HepG2 (cell line): Measurements from ENCODE around the gene RASL12. TPM values are rescaled to one million over a fixed set of nuclear protein-coding genes. Genes with fewer than 3 reads are reported as not detected.

ENCODE experiments used
- ATAC-seq: fragments of 200-7000 bp; cut with Tn5 transposase; 3 replicates; pipeline ENCODE4 v1.9.1; 2020; ENCODE audit warnings: mild to moderate bottlenecking, moderate library complexity
- BruUV-seq: library from RNA; stranded (reverse); fragments of 400-500 nt; replicated peaks from 2 replicates; lab custom pipeline; 2021; lab: Mats Ljungman, UMichigan
- CTCF ChIA-PET: fragments of 300-600 bp; formaldehyde crosslinking; extraction: SDS; loops from one replicate; lab custom pipeline; 2021; ENCODE audit warnings: low total read pairs, inconsistent platforms, low intra/inter-chr PET ratio; lab: Yijun Ruan, JAX
- POLR2A ChIA-PET: fragments of 350-600 bp; sonication (Branson Sonifier 250); formaldehyde crosslinking; loops from one replicate; lab custom pipeline; 2020; ENCODE audit warnings: antibody characterized with exemption, inconsistent platforms; lab: Yijun Ruan, JAX
- DNase-seq: peaks from one replicate; pipeline ENCODE4 v3.0.0-alpha.2; 2015; ENCODE audit warnings: low spot score
- FAIRE-seq: peaks from 3 replicates; lab custom pipeline; 2011; peaks lifted over from hg19 to GRCh38; lab: Jason Lieb, UNC
- H2AFZ ChIP-seq: one replicate; pipeline ENCODE4 v1.6.1; 2011; ENCODE audit warnings: low read length, inconsistent platforms
- H3K27ac ChIP-seq: fragments of 300-600 bp; 3 replicates; pipeline ENCODE4 v1.8.0; 2011; ENCODE audit warnings: mixed run types, mild to moderate bottlenecking, mixed read lengths, low read length, inconsistent platforms; ENCODE audit not compliant: insufficient read depth; ENCODE audit errors: extremely low read length
- H3K27me3 ChIP-seq, 2 experiments: fragments of 200-600 bp in 1 of 2; 2 replicates in 1 of 2; 3 replicates in 1 of 2; pipeline versions ENCODE4 v1.6.0 to v1.8.0; 2011; ENCODE audit warnings: low read length in 2 of 2, mild to moderate bottlenecking in 2 of 2, moderate library complexity in 2 of 2, inconsistent platforms in 1 of 2; ENCODE audit not compliant: insufficient read depth in 2 of 2, control insufficient read depth in 1 of 2
- H3K36me3 ChIP-seq, 2 experiments: fragments of 200-600 bp in 1 of 2; replicated peaks in 1 of 2; 2 replicates in 1 of 2; 3 replicates in 1 of 2; pipeline versions ENCODE4 v1.5.1 to v1.8.0; 2011; ENCODE audit warnings: low read length in 2 of 2, inconsistent platforms in 1 of 2; ENCODE audit not compliant: insufficient read depth in 2 of 2, control insufficient read depth in 1 of 2
- H3K4me1 ChIP-seq: 2 replicates; pipeline ENCODE4 v1.5.1; 2012; ENCODE audit warnings: low read length, inconsistent platforms; ENCODE audit not compliant: insufficient read depth
- H3K4me2 ChIP-seq: 2 replicates; pipeline ENCODE4 v1.6.0; 2011; ENCODE audit warnings: low read depth, low read length, inconsistent platforms
- H3K4me3 ChIP-seq, 3 experiments: fragments of 200-600 bp in 1 of 3; sonication (generic), shearing (Covaris generic) in 1 of 3; replicated peaks in 1 of 3; 2 replicates each; pipeline ENCODE4 v1.5.1; 2011 to 2016; ENCODE audit warnings: low read length in 3 of 3, inconsistent platforms in 2 of 3, low read depth in 2 of 3, mild to moderate bottlenecking in 2 of 3, control low read depth in 1 of 3, mixed read lengths in 1 of 3; ENCODE audit not compliant: insufficient read depth in 1 of 3
- H3K79me2 ChIP-seq: one replicate; pipeline ENCODE4 v1.6.1; 2011; ENCODE audit warnings: low read length, inconsistent platforms; ENCODE audit not compliant: insufficient read depth
- H3K9ac ChIP-seq: 2 replicates; pipeline ENCODE4 v1.6.0; 2011; ENCODE audit warnings: mild to moderate bottlenecking, low read depth, low read length, inconsistent platforms; ENCODE audit not compliant: insufficient read depth
- H3K9me3 ChIP-seq: 2 replicates; pipeline ENCODE4 v1.5.1; 2012; ENCODE audit warnings: mild to moderate bottlenecking, low read length
- H4K20me1 ChIP-seq: 2 replicates; pipeline ENCODE4 v1.6.0; 2011; ENCODE audit warnings: inconsistent platforms, mild to moderate bottlenecking, low read length, moderate library complexity; ENCODE audit not compliant: insufficient read depth
- DNMT1 ChIP-seq: sonication (generic); formaldehyde crosslinking; IDR thresholded peaks from 2 replicates; pipeline ENCODE4 v1.5.1; 2020; ENCODE audit warnings: mild to moderate bottlenecking, missing genetic modification reagents
- FLYWCH1 ChIP-seq: sonication (generic); formaldehyde crosslinking; IDR thresholded peaks from 2 replicates; pipeline ENCODE4 v1.8.1; 2023; ENCODE audit warnings: mild to moderate bottlenecking, missing genetic modification reagents
- LRRFIP1 ChIP-seq: sonication (generic); formaldehyde crosslinking; conservative IDR thresholded peaks from 2 replicates; pipeline ENCODE4 v1.4.0; 2020; ENCODE audit warnings: missing genetic modification reagents
- PAXIP1 ChIP-seq: sonication (generic); formaldehyde crosslinking; conservative IDR thresholded peaks from 2 replicates; pipeline ENCODE4 v1.4.0; 2020; ENCODE audit warnings: mild to moderate bottlenecking, missing genetic modification reagents, moderate library complexity
- PCBP1 ChIP-seq: fragments of 200-400 bp; formaldehyde crosslinking; IDR thresholded peaks from 2 replicates; pipeline ENCODE4 v1.6.1; 2017; ENCODE audit warnings: mild to moderate bottlenecking, low read depth, low read length, borderline replicate concordance
- SAFB2 ChIP-seq: sonication (generic); formaldehyde crosslinking; IDR thresholded peaks from 2 replicates; pipeline ENCODE4 v1.5.1; 2020; ENCODE audit warnings: missing genetic modification reagents, low read depth, mild to moderate bottlenecking, borderline replicate concordance
- SP5 ChIP-seq: IDR thresholded peaks from 2 replicates; pipeline ENCODE4 v1.6.1; 2016; ENCODE audit warnings: low read depth, borderline replicate concordance
- XBP1 ChIP-seq: sonication (generic); formaldehyde crosslinking; IDR thresholded peaks from 2 replicates; pipeline ENCODE4 v1.5.0; 2020; ENCODE audit warnings: missing genetic modification reagents
- ZFP36 ChIP-seq: fragments of 150-350 bp; IDR thresholded peaks from 2 replicates; pipeline ENCODE4 v1.6.1; 2018; ENCODE audit warnings: borderline replicate concordance, low read length, low read depth; ENCODE audit not compliant: partially characterized antibody
- ZFP36L2 ChIP-seq: sonication (generic); formaldehyde crosslinking; IDR thresholded peaks from 2 replicates; pipeline ENCODE4 v1.4.0; 2020; ENCODE audit warnings: missing genetic modification reagents
- ZNF124 ChIP-seq: sonication (generic); formaldehyde crosslinking; IDR thresholded peaks from 2 replicates; pipeline ENCODE4 v1.4.0; 2020; ENCODE audit warnings: missing genetic modification reagents
- ZNF468 ChIP-seq: sonication (generic); formaldehyde crosslinking; IDR thresholded peaks from 2 replicates; pipeline ENCODE4 v1.8.0; 2022; ENCODE audit warnings: mild to moderate bottlenecking, moderate library complexity, missing genetic modification reagents
- WGBS: methylation state at CpG from one replicate; pipeline ENCODE4 v1.1.6; 2017; ENCODE audit warnings: low lambda C conversion rate; 5-methylcytosine and 5-hydroxymethylcytosine counted together
- in situ Hi-C: cut with HindIII; loops from 2 replicates; pipeline ENCODE4 v1.10.0; 2017; ENCODE audit warnings: low pct_unique_long_range_greater_than_20kb; ENCODE audit not compliant: extremely low pct_ligation_motif_present
- intact Hi-C: fragments of 100-400 bp; cut with micrococcal nuclease; formaldehyde crosslinking; loops from one replicate; pipeline ENCODE4 v1.10.0; 2022; ENCODE audit not compliant: unreplicated experiment
- polyA plus RNA-seq, 8 experiments: library from polyadenylated mRNA; depleted of rRNA in 3 of 8; stranded (reverse) in 7 of 8; unstranded in 1 of 8; fragments of >200 nt; fragmentation: Illumina TruSeq in 4 of 8; extraction: Trizol in 4 of 8; gene quantifications; 2 replicates each; pipeline versions ENCODE4 v1.2.1 to v1.2.3, GENCODE V29; 2011 to 2016; ENCODE audit warnings: low read depth in 4 of 8, missing spikeins in 1 of 8, mixed read lengths in 1 of 8; ENCODE audit not compliant: insufficient read depth in 1 of 8
- total RNA-seq, 5 experiments: library from RNA; depleted of rRNA; stranded (reverse); fragments of >200 nt; fragmentation: Illumina TruSeq; extraction: Trizol; gene quantifications; 2 replicates each; pipeline ENCODE4 v1.2.3, GENCODE V29; 2016; ENCODE audit warnings: low read depth in 1 of 5
- TF ChIP-seq, protein P1 (sequence below): sonication (generic); formaldehyde crosslinking; IDR thresholded peaks from 2 replicates; pipeline ENCODE4 v1.5.0; 2020; ENCODE audit warnings: mild to moderate bottlenecking, low read depth, missing genetic modification reagents, borderline replicate concordance

The RASL12 gene
- total and polyA plus RNA-seq, 2 of the 13 experiments (the other 11 are each of a cell fraction or from before 2014, with no cell fraction given), result 0.16 to 0.55 TPM

- DNase-seq (no peak), ATAC-seq (no peak), FAIRE-seq (no peak)
- Histone ChIP-seq H3K27ac (no peak overlapping the region), H3K4me2 (no peak overlapping the region), H3K36me3 (0 out of 5 replicates have a peak, but pooled peaks cover 0 to 5% of the 10 kb centered on the region in 2 experiments), H3K4me1 (no peaks in the 10 kb centered on the region), H2AFZ (no peak overlapping the region), H3K4me3 (no peak overlapping the region), H3K79me2 (no peaks in the 10 kb centered on the region), H3K9me3 (no peaks in the 10 kb centered on the region)
- intact Hi-C loops, result no loop called here
- CTCF ChIA-PET, result no interaction called here
- 93% methylated on average over 6 of the region's 6 CpGs for WGBS
- POLR2A ChIA-PET, result no interaction called here
- in situ Hi-C loops, result no loop called here
- BruUV-seq, result no TSS peak
- TF ChIP-seq ZNF124 (no peak), PAXIP1 (CRISPR knock-in tag) (no peak), XBP1 (no peak), DNMT1 (no peak), SAFB2 (CRISPR knock-in tag) (no peak), ZFP36L2 (CRISPR knock-in tag) (no peak), ZFP36 (no peak), LRRFIP1 (no peak), PCBP1 (no peak), ZNF468 (CRISPR knock-in tag) (no peak), SP5 (CRISPR knock-in tag) (no peak), FLYWCH1 (CRISPR knock-in tag) (no peak)
- TF ChIP-seq, protein P1, sequence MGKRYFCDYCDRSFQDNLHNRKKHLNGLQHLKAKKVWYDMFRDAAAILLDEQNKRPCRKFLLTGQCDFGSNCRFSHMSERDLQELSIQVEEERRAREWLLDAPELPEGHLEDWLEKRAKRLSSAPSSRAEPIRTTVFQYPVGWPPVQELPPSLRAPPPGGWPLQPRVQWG, result no peak
- TF ChIP-seq, all 625 proteins: peak for 0
- no peaks in the 10 kb centered on the region; a peak in 1 of 5 replicates for H3K27me3 ChIP-seq
- no peaks in the 10 kb centered on the region for H4K20me1 ChIP-seq
- no peak overlapping the region for H3K9ac ChIP-seq
These were observed 38.3 kb upstream of the RASL12 start for GRCh38 chr15:65106011-65106590.
